HG02870 (cell line): Measurements from ENCODE around the gene TRIM37.
"Not testable (repeated sequence)": the region's sequence is repeated elsewhere in the genome, so short reads cannot be mapped to it uniquely, and the experiment has no call there.

Experiments used
- ATAC-seq: cut with Tn5 transposase; IDR thresholded peaks from one replicate; pipeline ENCODE4 v1.9.1; 2021; ENCODE audit warnings: mild to moderate bottlenecking, moderate library complexity; ENCODE audit not compliant: unreplicated experiment

TRIM37 gene

GRCh38 chr17:58997756-58998553 is 108.7 kb downstream of the TRIM37 start:
- ATAC-seq: no peak

GRCh38 chr17:58996968-58997367 is 109.7 kb downstream of the TRIM37 start:
- ATAC-seq: no peak

GRCh38 chr17:58995247-58995940 is 111.3 kb downstream of the TRIM37 start:
- ATAC-seq: no peak

GRCh38 chr17:58993311-58993710 is 113.4 kb downstream of the TRIM37 start:
- no peak for ATAC-seq

GRCh38 chr17:58991718-58992331 is 114.9 kb downstream of the TRIM37 start:
- peak; percentile 69 for ATAC-seq

- no peak for ATAC-seq
Observed at GRCh38 chr17:58989629-58990028, 117.1 kb downstream of the TRIM37 start.

- no peak for ATAC-seq
Observed at GRCh38 chr17:58985971-58986370, 120.7 kb downstream of the TRIM37 start.

GRCh38 chr17:58985367-58985766 is 121.3 kb downstream of the TRIM37 start:
- ATAC-seq: no peak

- ATAC-seq: no peak
Observed at GRCh38 chr17:58982626-58983025, 124.1 kb downstream of the TRIM37 start.

- ATAC-seq: no peak
Observed at GRCh38 chr17:58980706-58981481, 125.8 kb downstream of the TRIM37 start.

GRCh38 chr17:58976541-58976940 is 130.1 kb downstream of the TRIM37 start:
- no peak for ATAC-seq

- ATAC-seq: no peak
Observed at GRCh38 chr17:58974354-58974753, 132.3 kb downstream of the TRIM37 start.

GRCh38 chr17:58970609-58971450 is 135.8 kb downstream of the TRIM37 start:
- no peak for ATAC-seq

- no peak for ATAC-seq
Observed at GRCh38 chr17:58969612-58970011, 137.1 kb downstream of the TRIM37 start.

- ATAC-seq: no peak
Observed at GRCh38 chr17:58969156-58969555, 137.5 kb downstream of the TRIM37 start.

- ATAC-seq: no peak
Observed at GRCh38 chr17:58968426-58969061, 138.1 kb downstream of the TRIM37 start.

- ATAC-seq: no peak
Observed at GRCh38 chr17:58966208-58966607, 140.5 kb downstream of the TRIM37 start.

GRCh38 chr17:58965221-58965620 is 141.5 kb downstream of the TRIM37 start:
- no peak for ATAC-seq

GRCh38 chr17:58960068-58960467 is 146.6 kb downstream of the TRIM37 start:
- no peak for ATAC-seq

GRCh38 chr17:58957725-58958073 is 149.0 kb downstream of the TRIM37 start:
- not testable (repeated sequence) for ATAC-seq
